Panc1 (cell line): ENCODE results near the gene CNOT4. TPM values are rescaled to one million over a fixed set of nuclear protein-coding genes. Genes with fewer than 3 reads are reported as not detected.

Experiments
- ATAC-seq: fragments of 200-7000 bp; cut with Tn5 transposase; 2 replicates; pipeline ENCODE4 v1.9.1; 2020; ENCODE audit warnings: mild to moderate bottlenecking, moderate library complexity
- BruUV-seq: library from RNA; stranded (reverse); fragments of 400-500 nt; replicated peaks from 2 replicates; lab custom pipeline; 2021; lab: Mats Ljungman, UMichigan
- CTCF ChIA-PET: fragments of 300-600 bp; sonication (Branson Sonifier 250); formaldehyde crosslinking; loops from one replicate; lab custom pipeline; 2022; ENCODE audit warnings: antibody characterized with exemption; lab: Charles Lee
- POLR2A ChIA-PET: fragments of 300-600 bp; sonication (Branson Sonifier 250); formaldehyde crosslinking; loops from one replicate; lab custom pipeline; 2022; ENCODE audit warnings: antibody characterized with exemption; lab: Charles Lee
- DNase-seq: peaks from one replicate; pipeline ENCODE4 v3.0.0-alpha.2; 2010; ENCODE audit warnings: low read depth, low spot score
- H3K27ac ChIP-seq: 2 replicates; pipeline ENCODE4 v1.5.1; 2011; ENCODE audit warnings: mild to moderate bottlenecking, low read length, inconsistent platforms
- H3K27me3 ChIP-seq: fragments of 200-500 bp; sonication (Bioruptor generic); 2 replicates; pipeline ENCODE4 v1.6.0; 2014; ENCODE audit warnings: low read length, inconsistent platforms; ENCODE audit not compliant: control insufficient read depth, insufficient read depth
- H3K36me3 ChIP-seq: fragments of 200-500 bp; sonication (Bioruptor generic); 2 replicates; pipeline ENCODE4 v1.5.1; 2014; ENCODE audit warnings: inconsistent platforms, mild to moderate bottlenecking, low read length, moderate library complexity; ENCODE audit not compliant: control insufficient read depth, insufficient read depth
- H3K4me1 ChIP-seq: 2 replicates; pipeline ENCODE4 v1.5.1; 2011; ENCODE audit warnings: inconsistent platforms, mild to moderate bottlenecking, low read length, moderate library complexity; ENCODE audit not compliant: control insufficient read depth, insufficient read depth
- H3K4me3 ChIP-seq, 2 experiments: 2 replicates each; pipeline ENCODE4 v1.5.1; 2011 to 2012; ENCODE audit warnings: low read depth in 2 of 2, low read length in 2 of 2, mild to moderate bottlenecking in 2 of 2, inconsistent platforms in 1 of 2, moderate library complexity in 1 of 2
- H3K9me3 ChIP-seq: fragments of 200-500 bp; sonication (Bioruptor generic); 2 replicates; pipeline ENCODE4 v1.5.1; 2014; ENCODE audit warnings: low read depth, mild to moderate bottlenecking, inconsistent platforms, low read length, moderate library complexity; ENCODE audit not compliant: control insufficient read depth, insufficient read depth
- CTCF ChIP-seq: fragments of 450-650 bp; IDR thresholded peaks from 2 replicates; pipeline ENCODE4 v1.5.1; 2017; ENCODE audit warnings: mild to moderate bottlenecking
- POLR2AphosphoS5 ChIP-seq: IDR thresholded peaks from 2 replicates; pipeline ENCODE4 v1.6.1; 2012; ENCODE audit warnings: mild to moderate bottlenecking, low read depth, low read length, moderate library complexity
- REST ChIP-seq, 2 experiments: IDR thresholded peaks; 2 replicates each; pipeline ENCODE4 v1.6.1; 2011 to 2012; ENCODE audit warnings: low read depth in 2 of 2, control low read depth in 1 of 2, low read length in 1 of 2, mild to moderate bottlenecking in 1 of 2, moderate library complexity in 1 of 2; ENCODE audit not compliant: insufficient read depth in 1 of 2
- SIN3A ChIP-seq: IDR thresholded peaks from 2 replicates; pipeline ENCODE4 v1.6.1; 2012; ENCODE audit warnings: low read depth, mild to moderate bottlenecking, low read length, moderate library complexity, borderline replicate concordance; ENCODE audit not compliant: insufficient read depth
- TCF7L2 ChIP-seq: IDR thresholded peaks from 2 replicates; pipeline ENCODE4 v1.6.1; 2011; ENCODE audit warnings: mild to moderate bottlenecking, low read depth, low read length, inconsistent platforms
- in situ Hi-C: cut with HindIII; loops from 2 replicates; pipeline ENCODE4 v1.10.0; 2016; ENCODE audit warnings: low sequenced_read_pairs, low pct_unique_long_range_greater_than_20kb
- intact Hi-C: fragments of 100-400 bp; cut with micrococcal nuclease; formaldehyde crosslinking; loops from one replicate; pipeline ENCODE4 v1.10.0; 2022; ENCODE audit not compliant: unreplicated experiment
- total RNA-seq: library from RNA; stranded (reverse); gene quantifications from one replicate; pipeline ENCODE4 v1.2.1, GENCODE V29; 2021; ENCODE audit not compliant: unreplicated experiment

CNOT4 gene
- total RNA-seq, 1 experiment from 2014 or later: 22.3 TPM

DNA sequence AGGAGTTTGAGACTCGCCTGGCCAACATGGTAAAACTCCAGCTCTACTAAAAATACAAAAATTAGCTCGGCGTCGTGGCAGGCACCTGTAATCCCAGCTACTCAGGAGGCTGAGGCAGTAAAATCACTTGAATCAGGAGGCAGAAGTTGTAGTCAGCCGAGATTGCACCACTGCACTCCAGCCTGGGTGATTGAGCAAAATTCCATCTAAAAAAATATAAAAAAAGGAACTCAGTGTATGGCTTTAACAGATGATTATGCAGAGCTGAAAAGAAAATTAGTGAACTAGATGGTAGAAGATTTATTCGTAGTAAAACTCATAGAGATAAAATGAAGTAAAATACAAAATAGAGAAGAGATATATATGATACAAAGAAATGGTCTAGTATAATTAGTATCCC lies 12.6 kb upstream of the CNOT4 start:
- intact Hi-C loops: no loop called here
- CTCF ChIA-PET: no interaction called here
- POLR2A ChIA-PET: no interaction called here
- Histone ChIP-seq H3K36me3 (no peaks in the 10 kb centered on the region), H3K4me3 (no peak overlapping the region), H3K27me3 (no peaks in the 10 kb centered on the region), H3K4me1 (no peaks in the 10 kb centered on the region), H3K27ac (no peak overlapping the region), H3K9me3 (no peaks in the 10 kb centered on the region)
- no TSS peak for BruUV-seq
- no peak for TF ChIP-seq SIN3A
- no peak for TF ChIP-seq REST (IDR thresholded peaks at IDR 0.05; ENCODE audit: insufficient read depth in 1 of 2, low read depth in 2 of 2, low read length in 1 of 2)
- no peak for TF ChIP-seq CTCF
- no peak for TF ChIP-seq TCF7L2
- TF ChIP-seq POLR2AphosphoS5: no peak
- in situ Hi-C loops: no loop called here
- DNase-seq (no peak), ATAC-seq (no peak)

DNA sequence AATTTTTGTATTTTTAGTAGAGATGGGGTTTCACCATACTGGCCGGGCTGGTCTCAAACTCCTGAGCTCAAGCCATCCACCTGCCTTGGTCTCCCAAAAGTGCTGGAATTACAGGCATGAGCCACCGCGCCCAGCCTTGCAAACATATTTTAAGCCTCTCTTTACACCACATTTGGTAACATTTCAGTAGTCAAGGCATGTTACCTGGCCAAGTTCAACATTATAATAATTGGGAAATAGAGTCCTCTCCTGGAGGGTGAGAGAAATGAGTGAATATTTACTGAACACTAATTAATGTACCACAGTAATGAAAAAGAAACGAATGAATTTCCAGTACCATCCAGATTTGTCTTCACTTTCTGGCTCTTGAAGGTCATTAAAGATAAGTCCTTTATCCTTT lies 10.0 kb upstream of the CNOT4 start:
- TF ChIP-seq TCF7L2 (no peak), CTCF (no peak), SIN3A (no peak), REST (IDR thresholded peaks at IDR 0.05; ENCODE audit: insufficient read depth in 1 of 2, low read depth in 2 of 2, low read length in 1 of 2) (no peak), POLR2AphosphoS5 (no peak)
- BruUV-seq: no TSS peak
- in situ Hi-C loops: no loop called here

More for the DNA sequence above, 10.0 kb upstream of the CNOT4 start:
- POLR2A ChIA-PET: no interaction called here
- H3K4me3 ChIP-seq: no peak overlapping the region
- no peak overlapping the region for H3K27ac ChIP-seq
- no peaks in the 10 kb centered on the region for H3K9me3 ChIP-seq
- intact Hi-C loops: loop anchor here (10.0 kb wide), 1 partner anchor 125 kb away; no protein-coding TSS in a partner anchor
- H3K36me3 ChIP-seq: no peaks in the 10 kb centered on the region
- DNase-seq: no peak
- no peaks in the 10 kb centered on the region for H3K4me1 ChIP-seq
- H3K27me3 ChIP-seq: no peaks in the 10 kb centered on the region
- CTCF ChIA-PET: interaction anchor here (0.6 kb wide), 1 partner anchor 25 kb away, joined by 3 read pairs; no protein-coding TSS in a partner anchor
- no peak for ATAC-seq
